LNCaP clone FGC (cell line): ENCODE data around the gene OR2B2.

ENCODE experiments used
- DNase-seq: peaks from one replicate; pipeline ENCODE4 v3.0.0-alpha.2; 2011; ENCODE audit warnings: low read depth
- H3K4me3 ChIP-seq: 2 replicates; pipeline ENCODE4 v1.5.1; 2011; ENCODE audit warnings: mild to moderate bottlenecking, low read depth, low read length, control low read depth
- TF ChIP-seq, protein P1 (sequence below): IDR thresholded peaks from 2 replicates; pipeline ENCODE4 v1.5.1; 2012; ENCODE audit warnings: mild to moderate bottlenecking; ENCODE audit not compliant: control insufficient read depth, insufficient read depth; ENCODE audit errors: extremely low read depth

Gene OR2B2

GRCh38 chr6:27892649-27893058 lies 19.5 kb downstream of the OR2B2 start:
- H3K4me3 ChIP-seq: peak overlapping the region; percentile 76
- no peak for DNase-seq
- TF ChIP-seq, protein P1, sequence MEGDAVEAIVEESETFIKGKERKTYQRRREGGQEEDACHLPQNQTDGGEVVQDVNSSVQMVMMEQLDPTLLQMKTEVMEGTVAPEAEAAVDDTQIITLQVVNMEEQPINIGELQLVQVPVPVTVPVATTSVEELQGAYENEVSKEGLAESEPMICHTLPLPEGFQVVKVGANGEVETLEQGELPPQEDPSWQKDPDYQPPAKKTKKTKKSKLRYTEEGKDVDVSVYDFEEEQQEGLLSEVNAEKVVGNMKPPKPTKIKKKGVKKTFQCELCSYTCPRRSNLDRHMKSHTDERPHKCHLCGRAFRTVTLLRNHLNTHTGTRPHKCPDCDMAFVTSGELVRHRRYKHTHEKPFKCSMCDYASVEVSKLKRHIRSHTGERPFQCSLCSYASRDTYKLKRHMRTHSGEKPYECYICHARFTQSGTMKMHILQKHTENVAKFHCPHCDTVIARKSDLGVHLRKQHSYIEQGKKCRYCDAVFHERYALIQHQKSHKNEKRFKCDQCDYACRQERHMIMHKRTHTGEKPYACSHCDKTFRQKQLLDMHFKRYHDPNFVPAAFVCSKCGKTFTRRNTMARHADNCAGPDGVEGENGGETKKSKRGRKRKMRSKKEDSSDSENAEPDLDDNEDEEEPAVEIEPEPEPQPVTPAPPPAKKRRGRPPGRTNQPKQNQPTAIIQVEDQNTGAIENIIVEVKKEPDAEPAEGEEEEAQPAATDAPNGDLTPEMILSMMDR: no peak

- no peak for DNase-seq
- peak overlapping the region; percentile 76; the same call in 1 of the 2 replicates for H3K4me3 ChIP-seq
- TF ChIP-seq, protein P1: no peak
Observed at GRCh38 chr6:27891320-27891875, 20.8 kb downstream of the OR2B2 start.

DNA sequence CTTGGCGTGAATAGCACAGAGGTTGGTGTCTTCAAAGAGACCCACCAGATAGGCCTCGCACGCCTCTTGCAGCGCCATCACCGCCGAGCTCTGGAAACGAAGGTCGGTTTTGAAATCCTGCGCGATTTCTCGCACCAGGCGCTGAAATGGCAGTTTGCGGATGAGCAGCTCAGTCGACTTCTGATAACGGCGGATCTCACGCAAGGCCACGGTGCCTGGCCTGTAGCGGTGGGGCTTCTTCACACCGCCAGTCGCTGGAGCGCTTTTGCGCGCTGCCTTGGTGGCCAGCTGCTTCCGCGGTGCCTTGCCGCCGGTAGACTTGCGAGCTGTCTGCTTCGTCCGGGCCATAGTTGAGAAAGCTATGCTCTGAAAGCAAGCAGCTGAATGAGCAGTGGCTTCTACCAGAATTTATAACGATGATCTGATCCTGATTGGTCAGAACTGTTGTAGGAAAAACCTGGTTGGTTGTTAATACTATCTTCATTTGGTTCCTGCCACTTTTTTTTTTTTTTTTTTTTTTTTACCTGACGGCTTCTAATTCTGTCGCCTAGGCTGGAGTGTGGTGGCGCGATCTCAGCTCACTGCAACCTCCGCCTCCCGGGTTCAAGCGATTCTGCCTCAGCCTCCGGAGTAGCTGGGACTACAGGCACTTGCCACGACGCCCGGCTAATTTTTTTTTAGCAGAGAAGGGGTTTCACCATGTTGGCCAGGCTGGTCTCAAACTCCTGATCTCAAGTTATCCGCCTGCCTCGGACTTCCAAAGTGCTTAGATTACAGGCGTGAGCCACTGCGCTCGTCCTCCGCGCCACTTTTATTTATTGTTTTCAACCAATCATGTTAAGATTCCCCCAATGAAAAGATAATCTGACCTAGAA lies 21.5 kb downstream of the OR2B2 start:
- H3K4me3 ChIP-seq: no peak overlapping the region
- no peak for DNase-seq
- TF ChIP-seq, protein P1: no peak

- TF ChIP-seq, protein P1: no peak
- no peak for DNase-seq
- H3K4me3 ChIP-seq: no peak overlapping the region
Observed at GRCh38 chr6:27889628-27890444, 22.4 kb downstream of the OR2B2 start.

DNA sequence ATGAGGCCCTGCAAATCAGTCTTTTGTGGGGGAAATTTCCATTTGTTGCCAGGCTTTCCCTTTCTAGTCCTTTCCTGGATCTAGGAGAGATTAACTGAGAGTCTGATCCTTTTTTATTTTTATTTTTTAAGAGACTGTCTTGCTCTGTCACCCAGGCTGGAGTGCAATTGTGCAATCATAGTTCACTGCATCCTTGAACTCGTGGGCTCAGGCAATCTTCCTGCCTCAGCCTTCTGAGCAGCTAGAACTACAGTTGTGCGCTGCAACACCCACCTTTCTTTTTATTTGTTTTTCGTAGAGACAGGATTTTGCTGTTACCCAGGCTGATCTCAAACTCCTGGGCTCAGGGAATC lies 22.9 kb downstream of the OR2B2 start:
- no peak for DNase-seq
- no peak overlapping the region for H3K4me3 ChIP-seq
- TF ChIP-seq, protein P1: no peak

GRCh38 chr6:27888566-27888965 lies 23.6 kb downstream of the OR2B2 start:
- DNase-seq: no peak
- TF ChIP-seq, protein P1: no peak

More at GRCh38 chr6:27888566-27888965, 23.6 kb downstream of the OR2B2 start:
- H3K4me3 ChIP-seq: no peak overlapping the region
